T-helper 2 cell (primary cell): ENCODE results near the gene SLC9A5.
A peak's percentile ranks its signal among the peaks of the same experiment; 100 is the strongest.

Experiments used
- DNase-seq, 5 experiments: peaks; one replicate each; pipeline versions ENCODE4 v3.0.0 to v3.0.0-alpha.2; 2012 to 2022
- total RNA-seq, 2 donors: gene quantifications; one replicate each; lab custom pipeline; 2026; lab: John Stamatoyannopoulos, UW

Gene SLC9A5, protein sequence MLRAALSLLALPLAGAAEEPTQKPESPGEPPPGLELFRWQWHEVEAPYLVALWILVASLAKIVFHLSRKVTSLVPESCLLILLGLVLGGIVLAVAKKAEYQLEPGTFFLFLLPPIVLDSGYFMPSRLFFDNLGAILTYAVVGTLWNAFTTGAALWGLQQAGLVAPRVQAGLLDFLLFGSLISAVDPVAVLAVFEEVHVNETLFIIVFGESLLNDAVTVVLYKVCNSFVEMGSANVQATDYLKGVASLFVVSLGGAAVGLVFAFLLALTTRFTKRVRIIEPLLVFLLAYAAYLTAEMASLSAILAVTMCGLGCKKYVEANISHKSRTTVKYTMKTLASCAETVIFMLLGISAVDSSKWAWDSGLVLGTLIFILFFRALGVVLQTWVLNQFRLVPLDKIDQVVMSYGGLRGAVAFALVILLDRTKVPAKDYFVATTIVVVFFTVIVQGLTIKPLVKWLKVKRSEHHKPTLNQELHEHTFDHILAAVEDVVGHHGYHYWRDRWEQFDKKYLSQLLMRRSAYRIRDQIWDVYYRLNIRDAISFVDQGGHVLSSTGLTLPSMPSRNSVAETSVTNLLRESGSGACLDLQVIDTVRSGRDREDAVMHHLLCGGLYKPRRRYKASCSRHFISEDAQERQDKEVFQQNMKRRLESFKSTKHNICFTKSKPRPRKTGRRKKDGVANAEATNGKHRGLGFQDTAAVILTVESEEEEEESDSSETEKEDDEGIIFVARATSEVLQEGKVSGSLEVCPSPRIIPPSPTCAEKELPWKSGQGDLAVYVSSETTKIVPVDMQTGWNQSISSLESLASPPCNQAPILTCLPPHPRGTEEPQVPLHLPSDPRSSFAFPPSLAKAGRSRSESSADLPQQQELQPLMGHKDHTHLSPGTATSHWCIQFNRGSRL
- 3.1 to 3.4 reads per million in 2 donors for total RNA-seq

DNA sequence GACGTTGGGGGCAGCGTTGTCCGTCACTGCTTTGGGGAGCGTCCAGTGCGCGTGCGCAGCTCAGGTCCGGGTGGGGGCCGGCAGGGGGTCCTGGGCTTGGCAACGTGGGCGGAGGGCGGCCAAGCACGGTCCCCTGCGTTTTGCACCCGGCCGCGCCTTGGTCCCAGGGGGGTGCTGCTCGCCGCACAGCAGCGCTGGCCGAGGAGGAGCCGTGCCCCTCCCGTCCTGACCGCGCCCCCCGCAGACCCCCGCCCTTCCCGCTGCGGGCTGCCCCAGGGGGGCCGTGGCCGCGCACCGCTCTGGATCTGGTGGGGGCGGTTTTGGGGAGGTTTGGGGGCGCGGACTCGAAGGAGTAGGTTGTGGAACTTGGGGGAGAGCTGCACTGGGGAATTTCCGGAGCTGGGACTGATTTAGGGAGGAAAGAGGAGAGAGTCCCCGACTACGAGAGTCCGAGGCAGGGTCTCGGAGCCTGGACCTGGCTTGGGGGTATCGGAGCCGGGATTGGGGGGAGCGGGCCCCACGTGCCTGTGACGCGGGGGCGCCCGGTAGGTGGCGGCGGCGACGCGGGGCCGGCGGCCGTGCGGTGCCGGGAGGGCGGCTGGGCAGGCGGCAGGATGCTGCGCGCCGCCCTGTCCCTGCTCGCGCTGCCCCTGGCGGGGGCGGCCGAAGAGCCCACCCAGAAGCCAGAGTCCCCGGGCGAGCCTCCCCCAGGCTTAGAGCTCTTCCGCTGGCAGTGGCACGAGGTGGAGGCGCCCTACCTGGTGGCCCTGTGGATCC lies at the start of gene SLC9A5:
Gene SLC9A5, plus strand, starts transcription at position 579 of the 777 bp plus-strand sequence. Its CDS starts 36 bp downstream, at position 615.
- DNase-seq: peak in 1 of 5 experiments; percentile 45

DNA sequence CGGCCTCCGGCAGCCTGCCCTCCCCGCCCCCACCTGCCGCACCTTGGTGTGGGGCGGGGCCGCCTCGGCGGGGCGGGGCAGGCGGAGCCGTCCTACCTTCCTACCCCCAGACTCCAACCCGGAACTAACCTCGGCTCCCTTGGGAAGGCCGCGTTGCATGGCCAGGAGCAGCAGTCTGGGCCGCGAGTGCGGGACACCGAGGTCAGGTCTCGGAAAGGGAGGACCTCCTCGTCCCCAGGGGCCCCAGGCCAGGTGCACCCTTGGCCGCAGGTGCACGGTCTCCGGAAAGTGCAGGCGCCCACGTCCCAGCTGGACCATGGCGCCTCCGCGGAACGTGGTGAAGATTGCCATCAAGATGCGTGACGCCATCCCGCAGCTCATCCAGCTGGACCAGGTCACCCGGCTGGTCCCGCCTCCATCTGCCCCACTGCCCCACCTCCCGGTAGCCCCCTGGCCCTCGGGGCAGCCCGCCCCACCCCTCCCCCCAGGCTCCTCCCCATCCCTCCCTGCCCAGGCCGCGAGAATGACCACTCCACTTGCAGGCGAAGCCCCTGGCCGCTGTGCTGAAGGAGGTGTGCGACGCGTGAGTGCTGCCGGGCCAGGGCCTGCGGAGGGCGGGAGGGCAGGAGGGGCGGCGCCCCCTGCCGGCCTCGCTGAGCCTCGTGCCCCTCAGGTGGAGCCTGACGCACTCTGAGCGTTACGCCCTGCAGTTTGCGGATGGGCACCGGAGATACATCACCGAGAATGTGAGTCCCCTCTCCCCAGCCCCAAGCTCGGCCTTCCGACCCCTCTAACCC lies 49.6 kb upstream of the SLC9A5 start, which contains the start of gene ELMO3:
Gene ELMO3, plus strand, starts transcription at position 121 of the 797 bp plus-strand sequence. Its CDS starts 196 bp downstream, at position 317.
- DNase-seq: no peak

DNA sequence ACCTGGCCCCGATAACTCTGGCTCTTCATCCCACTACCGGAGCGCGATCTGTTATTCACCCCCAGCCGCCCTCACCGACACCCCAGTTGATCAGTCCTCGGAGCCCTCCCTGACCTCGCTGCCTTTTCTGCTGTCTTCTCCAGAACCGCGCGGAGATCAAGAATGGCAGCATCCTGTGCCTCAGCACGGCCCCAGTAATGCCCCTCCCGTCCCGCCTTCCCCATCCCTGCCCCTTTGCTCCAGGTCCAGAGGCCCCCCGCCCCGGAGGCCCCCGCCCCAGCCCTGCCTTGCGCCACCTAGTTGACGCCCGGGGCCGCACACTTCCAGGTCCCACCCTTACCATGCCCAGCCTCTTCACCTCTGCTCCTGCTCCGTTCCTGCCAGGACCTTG lies 49.0 kb upstream of the SLC9A5 start:
- no peak for DNase-seq

DNA sequence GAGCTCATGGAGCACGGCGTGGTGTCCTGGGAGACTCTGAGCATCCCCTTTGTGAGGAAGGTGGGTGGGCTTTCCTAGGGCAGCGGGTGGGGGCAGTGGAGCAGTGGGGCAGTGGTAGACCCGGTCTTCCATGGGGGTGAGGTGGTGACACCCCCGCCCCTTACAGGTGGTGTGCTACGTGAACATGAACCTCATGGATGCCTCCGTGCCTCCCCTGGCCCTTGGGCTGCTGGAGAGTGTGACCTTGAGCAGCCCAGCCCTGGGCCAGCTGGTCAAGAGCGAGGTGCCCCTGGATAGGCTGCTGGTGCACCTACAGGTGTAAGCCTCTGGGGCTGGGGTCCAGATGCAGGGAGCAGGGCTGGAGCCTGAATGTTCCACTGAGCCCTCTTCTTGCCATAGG lies 48.3 kb upstream of the SLC9A5 start:
- no peak for DNase-seq

DNA sequence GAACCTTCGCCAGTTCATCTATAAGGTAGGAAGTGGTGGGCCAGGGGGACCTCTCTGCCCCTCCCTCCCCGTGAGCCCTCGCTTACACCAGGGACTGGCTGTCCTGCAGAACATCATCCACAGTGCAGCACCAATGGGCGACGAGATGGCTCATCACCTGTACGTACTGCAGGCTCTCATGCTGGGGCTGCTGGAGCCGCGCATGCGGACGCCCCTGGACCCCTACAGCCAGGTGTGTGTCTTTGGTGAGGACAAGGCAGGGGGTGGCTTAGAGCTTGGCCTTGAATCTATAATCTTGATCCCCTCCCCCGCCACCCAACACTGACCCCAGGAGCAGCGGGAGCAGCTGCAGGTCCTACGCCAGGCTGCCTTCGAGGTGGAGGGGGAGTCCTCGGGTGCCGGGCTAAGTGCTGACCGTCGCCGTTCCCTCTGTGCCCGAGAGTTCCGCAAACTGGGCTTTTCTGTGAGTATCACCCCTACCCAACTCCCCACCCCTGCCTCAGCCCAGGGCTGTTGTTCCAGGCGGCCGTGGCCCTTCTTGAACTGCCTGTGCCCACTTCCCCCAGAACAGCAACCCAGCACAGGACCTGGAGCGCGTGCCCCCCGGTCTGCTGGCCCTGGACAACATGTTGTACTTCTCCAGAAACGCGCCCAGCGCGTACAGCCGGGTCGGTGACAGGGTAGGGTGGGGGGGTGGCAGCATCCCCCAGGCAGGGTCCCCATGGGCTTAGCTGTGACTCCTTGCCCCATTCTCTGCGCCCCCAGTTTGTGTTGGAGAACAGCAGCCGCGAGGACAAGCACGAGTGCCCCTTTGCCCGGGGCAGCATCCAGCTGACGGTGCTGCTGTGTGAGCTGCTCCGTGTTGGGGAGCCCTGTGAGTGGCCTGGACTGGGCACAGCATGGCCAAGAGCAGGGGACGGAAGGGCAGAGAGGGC lies 47.1 kb upstream of the SLC9A5 start:
- DNase-seq: no peak

DNA sequence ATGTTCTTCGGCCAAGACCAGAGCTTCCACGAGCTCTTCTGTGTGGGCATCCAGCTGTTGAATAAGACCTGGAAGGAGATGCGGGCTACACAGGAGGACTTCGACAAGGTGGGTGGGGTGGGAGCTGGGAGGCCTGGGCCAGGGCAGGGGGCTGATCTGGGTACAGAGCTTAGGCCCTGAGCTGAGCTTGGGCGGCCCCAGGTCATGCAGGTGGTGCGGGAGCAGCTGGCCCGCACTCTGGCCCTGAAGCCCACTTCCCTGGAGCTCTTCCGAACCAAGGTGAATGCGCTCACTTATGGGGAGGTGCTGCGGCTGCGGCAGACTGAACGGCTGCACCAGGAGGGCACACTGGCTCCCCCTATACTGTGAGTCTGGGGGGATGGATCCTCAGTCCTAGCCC lies 46.4 kb upstream of the SLC9A5 start:
- DNase-seq: no peak

DNA sequence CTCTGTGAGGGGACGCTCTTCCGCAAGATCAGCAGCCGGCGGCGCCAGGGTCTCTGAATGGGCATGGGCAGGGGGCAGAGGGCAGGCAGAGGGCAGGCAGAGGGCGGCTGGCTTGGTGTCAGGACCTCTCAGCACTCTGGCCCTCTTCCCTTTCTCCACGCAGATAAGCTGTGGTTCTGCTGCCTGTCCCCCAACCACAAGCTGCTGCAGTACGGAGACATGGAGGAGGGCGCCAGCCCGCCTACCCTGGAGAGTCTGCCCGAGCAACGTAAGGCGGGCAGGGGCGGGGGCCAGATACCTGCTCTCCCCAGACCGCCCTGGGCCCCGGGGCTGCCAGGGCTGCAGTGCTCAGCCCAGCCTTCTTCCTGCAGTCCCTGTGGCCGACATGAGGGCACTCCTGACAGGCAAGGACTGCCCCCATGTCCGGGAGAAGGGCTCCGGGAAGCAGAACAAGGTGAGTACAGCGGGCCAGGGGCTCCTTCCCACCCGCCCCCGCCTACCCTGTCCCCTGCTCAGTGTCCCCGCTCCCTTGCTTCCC lies 45.8 kb upstream of the SLC9A5 start:
- no peak for DNase-seq

DNA sequence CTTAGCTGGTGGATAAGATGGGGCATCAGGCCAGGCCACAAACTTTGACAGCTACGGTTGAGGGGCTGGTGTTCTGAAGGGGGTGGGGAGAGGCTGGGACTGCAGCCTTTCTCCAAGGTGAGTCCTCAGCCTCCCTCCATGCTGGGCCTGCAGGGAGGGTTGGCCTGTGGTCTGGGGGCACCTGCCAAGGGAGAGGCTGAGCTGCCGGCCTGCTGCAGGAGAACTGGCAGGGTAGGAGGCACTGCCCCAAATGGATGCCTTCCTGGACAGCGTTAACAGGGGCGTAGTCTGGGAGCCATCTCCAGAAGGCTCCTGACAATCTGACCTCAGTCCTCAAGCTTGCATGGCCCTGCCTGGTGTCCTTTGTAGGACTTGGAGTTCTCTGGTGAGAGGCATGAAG lies 44.7 kb upstream of the SLC9A5 start:
- DNase-seq: no peak

DNA sequence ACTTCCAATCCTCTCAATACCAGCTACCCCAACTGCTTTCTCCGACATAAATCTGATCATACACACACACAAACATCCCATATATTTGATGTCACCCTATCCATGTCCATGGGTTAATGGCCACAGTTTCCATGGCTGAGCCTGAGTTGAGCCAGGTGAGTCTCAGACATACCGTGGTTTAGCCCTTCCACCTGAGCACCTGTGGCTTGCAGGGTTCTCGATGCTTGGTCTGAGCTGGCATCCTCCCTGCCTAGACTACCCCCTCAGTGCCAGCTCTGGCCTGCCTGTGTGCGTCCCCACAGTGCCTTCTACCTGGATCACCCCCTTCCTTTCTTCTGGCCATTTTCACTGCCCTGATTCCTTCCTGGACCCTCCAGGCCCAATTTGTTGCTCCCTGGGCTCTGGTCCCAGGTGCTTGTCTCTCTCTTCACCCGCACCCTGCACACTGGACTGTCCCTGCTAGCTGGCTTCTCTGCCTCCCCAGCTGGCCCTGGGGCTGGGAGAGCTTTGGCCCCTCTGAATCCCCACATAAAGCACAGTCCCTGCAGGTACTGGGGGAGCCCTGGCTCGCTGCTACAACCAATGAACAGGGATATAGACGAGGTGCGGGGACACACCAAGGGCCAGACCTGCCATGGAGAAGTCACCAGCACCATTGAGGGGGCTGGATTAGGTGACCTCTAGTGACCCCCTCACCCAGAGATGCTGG lies 42.5 kb upstream of the SLC9A5 start:
- DNase-seq: no peak

DNA sequence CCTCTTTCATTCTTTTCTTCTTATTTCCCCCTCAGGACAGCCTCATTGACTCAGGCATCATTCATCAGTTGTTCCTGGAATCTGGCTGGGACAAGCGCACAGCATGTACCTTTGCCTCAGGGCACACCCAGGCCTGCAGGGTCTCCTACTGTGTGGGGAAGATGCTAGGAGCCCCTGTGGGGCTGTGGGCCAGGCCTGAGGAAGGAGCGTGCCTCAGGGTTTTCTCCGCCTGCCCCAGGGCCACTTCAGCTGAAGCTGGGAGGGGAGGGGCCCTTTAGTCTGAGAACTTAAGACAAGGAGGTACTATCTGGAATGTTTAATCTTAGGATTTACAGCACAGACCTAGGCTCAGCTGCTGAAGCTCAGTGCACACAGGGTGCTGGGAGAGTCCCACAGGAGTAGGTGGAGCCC lies 41.9 kb upstream of the SLC9A5 start:
- DNase-seq: no peak

DNA sequence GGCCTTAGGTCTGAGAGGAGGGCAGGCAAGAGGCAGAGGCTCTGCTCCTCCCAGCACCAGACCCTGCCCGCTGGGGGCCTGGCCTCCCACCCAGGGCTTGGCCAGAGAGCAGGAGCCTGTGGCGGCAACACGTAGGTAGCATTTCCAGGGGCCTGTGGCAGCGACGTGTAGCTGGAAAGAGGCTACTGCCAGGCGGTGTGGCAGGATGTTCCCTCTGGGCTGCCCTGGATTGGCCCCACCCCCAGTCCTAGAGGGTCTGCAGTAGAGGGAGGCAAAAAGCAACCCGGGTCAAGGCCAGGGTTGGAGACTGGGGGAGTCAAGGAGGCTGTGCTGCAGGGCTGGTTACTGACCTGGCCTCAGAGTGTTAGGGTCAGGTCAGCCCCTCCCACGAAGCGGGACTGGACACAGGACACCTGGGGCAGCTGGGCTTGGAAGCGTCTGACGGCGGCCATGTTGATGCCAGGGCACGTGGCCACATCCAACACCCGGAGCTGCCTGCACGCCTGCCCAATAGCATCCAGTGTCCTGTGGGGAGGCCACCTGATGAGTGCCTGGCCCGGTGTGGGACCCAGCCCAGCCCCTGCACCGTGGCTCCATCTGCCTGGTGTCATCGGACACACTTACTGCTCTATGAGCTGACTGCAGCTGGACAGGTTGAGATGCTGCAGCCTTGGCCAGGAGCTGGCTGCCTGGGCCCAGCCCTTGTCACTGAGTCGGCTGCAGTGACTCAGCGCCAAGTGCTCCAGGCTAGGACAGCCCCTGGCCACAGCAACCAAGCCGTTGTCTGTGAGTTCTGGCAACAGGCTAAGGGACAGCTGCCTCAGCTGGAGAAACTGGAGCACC lies 41.3 kb upstream of the SLC9A5 start:
- DNase-seq: no peak

DNA sequence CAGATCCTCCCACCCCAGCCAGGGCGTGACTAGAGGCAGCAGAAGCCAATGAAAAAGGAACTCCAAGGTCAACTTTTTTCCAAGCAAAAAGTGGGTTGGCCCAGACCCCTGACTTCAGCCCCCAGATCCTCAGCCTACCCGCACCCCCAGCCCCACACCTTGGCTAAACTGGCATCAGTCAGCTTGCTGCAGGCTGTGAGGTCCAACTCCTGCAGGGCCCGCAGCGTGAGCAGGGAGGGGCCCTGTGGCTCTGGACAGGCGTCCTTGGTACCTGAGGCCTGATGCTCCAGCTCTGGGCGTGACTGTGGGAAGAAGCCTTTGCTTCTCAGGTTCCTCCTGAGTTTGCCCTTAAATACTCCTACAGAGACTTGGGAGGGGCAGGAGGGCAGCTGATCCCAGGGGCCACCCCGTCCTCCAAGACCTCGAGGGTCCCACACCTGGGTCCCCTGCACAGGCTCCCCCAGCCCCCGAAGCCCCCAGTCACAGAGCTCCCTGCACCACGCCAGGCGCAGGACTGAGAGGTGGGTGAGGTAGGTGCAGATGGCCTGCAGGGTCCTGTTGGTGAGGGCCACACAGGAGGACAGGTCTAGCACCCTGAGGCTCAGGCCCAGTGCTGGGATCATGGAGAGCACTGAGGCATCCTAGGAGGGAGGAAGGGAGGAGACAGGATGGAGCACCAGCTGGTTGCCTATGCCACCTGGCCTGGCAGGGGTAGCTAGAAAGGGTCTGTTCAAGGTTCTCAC lies 40.5 kb upstream of the SLC9A5 start:
- no peak for DNase-seq

DNA sequence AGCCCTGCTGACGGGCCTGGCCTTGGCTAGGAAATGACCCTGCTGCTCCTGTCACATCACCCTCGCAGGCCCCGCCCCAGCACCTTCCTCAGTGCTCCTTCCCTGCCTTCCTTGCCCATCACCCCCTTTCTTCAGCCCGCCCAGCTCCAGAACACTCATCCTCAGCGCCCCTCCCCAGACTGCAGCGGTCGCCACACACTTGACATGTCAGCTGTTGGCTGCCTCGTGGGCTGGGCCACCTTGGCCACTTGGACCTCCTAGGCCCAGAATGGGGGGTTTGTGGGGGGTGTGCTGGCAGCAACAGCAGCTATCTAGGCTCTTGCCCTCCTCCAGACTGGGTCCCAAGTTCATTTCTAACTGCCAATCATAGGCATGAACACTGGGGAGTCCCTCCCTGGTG lies 39.2 kb upstream of the SLC9A5 start:
- DNase-seq: no peak

DNA sequence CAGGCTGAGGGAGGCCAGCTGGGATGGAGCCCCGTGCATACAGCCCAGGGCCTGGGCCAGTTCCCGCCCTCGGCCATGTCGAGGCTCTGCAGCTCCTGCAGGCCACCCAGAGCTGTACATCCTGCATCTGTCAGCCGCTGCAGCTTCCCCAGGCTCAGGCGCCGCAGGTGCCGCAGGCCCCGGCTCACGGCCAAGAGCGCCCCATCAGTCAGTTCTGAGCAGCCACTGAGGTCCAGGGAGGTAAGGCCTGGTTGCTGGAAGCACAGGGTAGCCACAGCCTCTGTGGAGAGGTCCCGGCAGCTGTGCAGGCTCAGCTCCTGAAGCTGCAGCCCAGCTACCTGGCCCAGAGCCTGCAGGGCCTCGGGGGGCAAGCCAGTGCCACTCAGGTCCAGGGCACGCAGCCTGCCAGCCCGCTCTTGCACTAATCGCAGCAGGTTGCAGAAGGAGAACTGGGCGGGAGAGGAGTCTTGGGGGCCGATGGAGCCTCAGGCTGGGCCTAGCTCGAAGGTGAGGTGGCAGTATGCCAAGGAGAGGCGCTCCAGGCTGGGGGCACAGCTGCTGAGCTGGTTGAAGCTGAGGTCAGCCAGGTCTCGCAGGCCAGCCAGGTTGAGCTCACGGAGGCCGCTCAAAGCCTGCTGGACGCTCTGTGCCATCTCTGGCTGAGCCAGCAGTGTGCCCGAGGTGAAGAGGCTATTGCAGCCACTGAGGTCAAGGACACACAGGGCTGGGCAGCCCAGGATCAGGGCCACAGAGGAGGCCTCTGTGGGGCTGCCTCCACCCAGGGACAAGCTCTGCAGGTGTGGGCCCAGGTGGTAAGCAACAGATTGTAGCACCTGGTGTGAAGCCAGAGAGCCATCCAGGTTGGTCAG lies 38.5 kb upstream of the SLC9A5 start:
- no peak for DNase-seq

DNA sequence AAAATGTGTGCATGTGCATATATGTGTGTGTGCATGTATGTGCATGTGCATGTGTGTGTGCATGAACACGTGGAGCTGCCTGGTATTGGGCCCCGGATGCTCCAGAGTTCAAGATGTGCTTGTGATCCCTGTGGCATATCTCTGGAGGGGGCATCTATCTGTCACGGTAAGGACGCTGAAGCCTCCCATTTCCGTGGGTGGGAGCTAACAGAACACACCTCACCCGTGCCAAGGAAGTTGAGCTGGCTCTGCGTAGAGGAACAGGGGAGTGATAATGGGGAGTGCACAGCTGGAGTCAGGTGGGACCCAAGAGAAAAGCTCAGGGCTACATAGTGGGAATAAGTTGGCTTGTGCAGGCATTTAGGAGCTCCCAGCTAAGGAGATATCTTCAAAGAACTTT lies 37.1 kb upstream of the SLC9A5 start:
- no peak for DNase-seq

DNA sequence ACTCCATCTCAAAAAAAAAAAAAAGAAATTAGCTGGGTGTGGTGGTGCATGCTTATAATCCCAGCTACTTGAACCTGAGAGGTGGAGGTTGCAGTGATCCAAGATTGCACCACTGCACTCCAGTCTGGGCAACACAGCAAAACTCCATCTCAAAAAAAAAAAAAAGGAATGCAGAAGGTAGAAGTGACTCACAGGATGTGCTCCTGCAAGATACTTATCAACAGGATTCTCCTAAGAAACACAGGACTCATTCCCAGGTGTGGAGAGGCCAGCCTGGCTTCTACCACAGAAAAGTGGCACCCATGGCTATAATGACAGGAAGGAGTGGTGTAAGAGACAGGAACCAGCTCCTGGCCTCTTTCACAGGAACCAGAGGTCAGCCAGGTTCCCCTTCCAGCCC lies 36.0 kb upstream of the SLC9A5 start:
- no peak for DNase-seq
